ENCODE measurements around the gene TUBGCP3. TPM values are rescaled to one million over a fixed set of nuclear protein-coding genes. Genes with fewer than 3 reads are reported as not detected.

The TUBGCP3 gene
- polyA plus RNA-seq, 5 donors = 27.4 to 37.2 (median 31.7) TPM

- no peak for DNase-seq
These were observed 144.6 kb downstream of the TUBGCP3 start for GRCh38 chr13:112443191-112443994.

GRCh38 chr13:112442483-112443090 lies 145.4 kb downstream of the TUBGCP3 start:
- DNase-seq = no peak

DNA sequence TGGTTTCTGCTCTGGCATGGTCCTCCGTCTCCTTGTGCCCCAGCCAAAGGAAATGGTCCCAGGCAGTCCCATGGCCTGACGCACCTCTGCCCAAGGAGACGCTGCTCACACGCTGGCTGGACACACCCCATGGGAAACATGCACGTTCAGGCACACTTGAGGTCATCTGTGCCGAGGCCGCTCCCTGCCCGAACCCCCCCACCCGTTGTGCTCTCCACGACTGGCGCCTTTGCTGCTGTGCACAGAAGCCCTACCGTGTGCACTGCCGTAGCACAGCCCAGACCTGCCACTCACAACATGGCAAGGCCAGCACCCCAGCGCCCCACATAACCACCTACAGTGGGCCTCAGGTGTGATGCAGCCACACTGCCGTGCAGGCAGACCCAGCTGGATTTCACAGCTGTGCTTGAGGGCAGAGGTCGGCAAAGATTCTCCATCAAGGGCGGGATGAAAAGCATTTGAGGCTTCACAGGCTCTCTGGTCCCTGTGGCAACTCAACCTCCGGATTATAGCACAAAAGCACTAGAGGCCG lies 146.1 kb downstream of the TUBGCP3 start:
- DNase-seq = no peak

DNA sequence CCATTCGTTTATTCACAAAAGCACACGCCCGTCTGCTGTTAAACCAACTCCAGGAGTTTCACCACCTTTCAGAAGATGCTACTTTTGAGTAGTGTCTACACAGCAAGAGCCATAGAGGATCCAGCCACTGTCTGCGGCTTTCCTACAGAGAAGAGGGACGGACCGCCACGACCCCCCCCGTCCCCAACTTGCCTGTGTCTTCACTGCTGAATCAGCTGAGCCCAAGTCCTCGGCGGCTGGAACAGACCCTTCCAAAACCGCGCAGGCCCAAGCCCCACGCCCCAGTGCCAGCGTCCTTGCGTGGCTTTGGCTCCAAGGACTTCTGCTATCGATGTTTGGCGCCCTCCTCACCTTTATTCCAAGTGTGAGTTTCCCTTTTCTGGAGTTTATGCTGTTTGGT lies 146.7 kb downstream of the TUBGCP3 start:
- no peak for DNase-seq

GRCh38 chr13:112438515-112438914 lies 149.4 kb downstream of the TUBGCP3 start:
- no peak for DNase-seq

- no peak for DNase-seq
These were observed 149.9 kb downstream of the TUBGCP3 start for GRCh38 chr13:112438094-112438493.

GRCh38 chr13:112435973-112436372 lies 152.0 kb downstream of the TUBGCP3 start:
- no peak for DNase-seq

Other genes with a start within 250 kb of the TUBGCP3 start
- not detected for gene SPACA7, start 211.8 kb downstream of the TUBGCP3 start, polyA plus RNA-seq (ENCODE audit: insufficient read depth in 1 of 5, insufficient read length in 5 of 5, low replicate concordance in 1 of 5)
- 100 to 1,000 TPM; 331 to 490 (median 383) TPM for gene ATP11A, start 101.9 kb upstream of the TUBGCP3 start, polyA plus RNA-seq (ENCODE audit: insufficient read depth in 1 of 5, insufficient read length in 5 of 5, low replicate concordance in 1 of 5)

Data from right lung (tissue), 5 donors.